Activated T-cell treated with anti-CD3 and anti-CD28 coated beads, Interleukin-2, amount 50 U/mL, for 4 hours (primary cell): ENCODE data around the gene EEIG1. TPM values are rescaled to one million over a fixed set of nuclear protein-coding genes. Genes with fewer than 3 reads are reported as not detected.
A peak's percentile ranks its signal among the peaks of the same experiment; 100 is the strongest.

Experiments
- ATAC-seq, 2 donors: fragments of 200-7000 bp; cut with Tn5 transposase; one replicate each; pipeline ENCODE4 v1.10.0; 2021
- DNase-seq: peaks from one replicate; pipeline ENCODE4 v3.0.0-alpha.2; 2020
- H3K27me3 Mint-ChIP-seq: one replicate; pipeline ENCODE4 v1.8.0; 2021; ENCODE audit warnings: low read depth, mixed read lengths
- H3K36me3 Mint-ChIP-seq: one replicate; pipeline ENCODE4 v1.8.0; 2022; ENCODE audit warnings: mixed read lengths; ENCODE audit not compliant: insufficient read depth
- H3K4me1 Mint-ChIP-seq: one replicate; pipeline ENCODE4 v1.8.0; 2021; ENCODE audit warnings: low read depth, mixed read lengths
- H3K4me3 Mint-ChIP-seq: one replicate; pipeline ENCODE4 v1.8.0; 2021; ENCODE audit warnings: mild to moderate bottlenecking, moderate library complexity, mixed read lengths
- H3K9me3 Mint-ChIP-seq: one replicate; pipeline ENCODE4 v1.8.0; 2021; ENCODE audit warnings: mixed read lengths
- total RNA-seq, 3 donors: library from RNA; stranded (reverse); gene quantifications; one replicate each; pipeline ENCODE4 v1.2.1, GENCODE V29; 2021

The EEIG1 gene
- total RNA-seq, 3 donors from 2014 or later = 75.5 to 87.3 (median 86.0) TPM

- no peak for ATAC-seq
- H3K36me3 Mint-ChIP-seq = no peaks in the 10 kb centered on the region
- no peaks in the 10 kb centered on the region for H3K27me3 Mint-ChIP-seq
- no peak for DNase-seq
- H3K4me1 Mint-ChIP-seq = peaks cover 45% of the 10 kb centered on the region
- H3K9me3 Mint-ChIP-seq = no peaks in the 10 kb centered on the region
- H3K4me3 Mint-ChIP-seq = no peak overlapping the region
These were observed 4.2 kb upstream of the EEIG1 start for GRCh38 chr9:127985011-127985410.

DNA sequence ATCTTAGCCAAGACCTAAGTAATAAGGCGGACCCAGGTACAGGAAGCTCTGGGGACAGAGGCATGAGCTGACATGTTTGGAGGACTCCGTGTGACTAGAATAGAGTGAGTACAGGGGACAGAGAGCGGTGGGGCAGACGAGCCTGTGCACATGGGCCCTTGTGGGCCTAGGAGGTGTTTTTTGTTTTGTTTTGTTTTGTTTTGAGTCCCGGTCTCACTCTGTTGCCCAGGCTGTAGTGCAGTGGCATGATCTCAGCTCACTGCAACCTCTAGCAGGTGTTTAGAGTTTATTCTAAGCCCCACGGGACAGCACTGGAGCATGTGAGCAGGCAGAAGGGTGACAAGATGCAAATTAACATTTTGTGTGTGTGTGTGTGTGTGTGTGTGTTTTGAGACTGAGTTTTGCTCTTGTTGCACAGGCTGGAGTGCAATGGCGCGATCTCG, 3.1 kb upstream of the EEIG1 start:
- no peaks in the 10 kb centered on the region for H3K9me3 Mint-ChIP-seq
- ATAC-seq (no peak), DNase-seq (no peak)
- H3K36me3 Mint-ChIP-seq = no peaks in the 10 kb centered on the region
- peaks cover 44% of the 10 kb centered on the region for H3K4me1 Mint-ChIP-seq
- no peaks in the 10 kb centered on the region for H3K27me3 Mint-ChIP-seq
- H3K4me3 Mint-ChIP-seq = peak overlapping the region; percentile 13

DNA sequence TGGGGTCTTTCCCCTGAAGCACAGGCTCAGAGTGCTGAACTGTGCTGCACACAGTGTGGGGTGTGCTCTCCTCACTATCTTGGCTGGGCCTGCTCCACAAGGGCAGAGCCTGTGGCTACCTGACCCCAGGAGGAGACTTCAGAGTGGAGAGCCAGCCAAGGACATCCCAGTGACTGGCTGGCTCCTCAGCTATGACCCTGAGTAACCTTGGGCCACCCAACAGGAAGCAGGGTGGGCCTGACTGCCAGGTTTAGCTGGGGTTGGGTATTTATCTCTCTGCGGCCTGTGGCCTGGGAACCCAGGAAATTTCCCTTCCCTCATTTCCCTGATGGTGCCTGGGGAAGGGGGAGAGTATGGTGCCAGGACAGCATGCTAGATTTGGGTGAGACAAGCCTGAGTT, 2.1 kb upstream of the EEIG1 start:
- Mint-ChIP-seq H3K4me3 (peak overlapping the region; percentile 0), H3K27me3 (no peaks in the 10 kb centered on the region), H3K36me3 (no peaks in the 10 kb centered on the region), H3K4me1 (peaks cover 45% of the 10 kb centered on the region), H3K9me3 (no peaks in the 10 kb centered on the region)
- DNase-seq (no peak), ATAC-seq (no peak)

GRCh38 chr9:127981559-127982121, 851 bp upstream of the EEIG1 start:
- Mint-ChIP-seq H3K4me1 (peaks cover 48% of the 10 kb centered on the region), H3K9me3 (no peaks in the 10 kb centered on the region), H3K27me3 (no peaks in the 10 kb centered on the region), H3K36me3 (no peaks in the 10 kb centered on the region), H3K4me3 (peak overlapping the region; percentile 86)
- ATAC-seq (no peak), DNase-seq (no peak)

DNA sequence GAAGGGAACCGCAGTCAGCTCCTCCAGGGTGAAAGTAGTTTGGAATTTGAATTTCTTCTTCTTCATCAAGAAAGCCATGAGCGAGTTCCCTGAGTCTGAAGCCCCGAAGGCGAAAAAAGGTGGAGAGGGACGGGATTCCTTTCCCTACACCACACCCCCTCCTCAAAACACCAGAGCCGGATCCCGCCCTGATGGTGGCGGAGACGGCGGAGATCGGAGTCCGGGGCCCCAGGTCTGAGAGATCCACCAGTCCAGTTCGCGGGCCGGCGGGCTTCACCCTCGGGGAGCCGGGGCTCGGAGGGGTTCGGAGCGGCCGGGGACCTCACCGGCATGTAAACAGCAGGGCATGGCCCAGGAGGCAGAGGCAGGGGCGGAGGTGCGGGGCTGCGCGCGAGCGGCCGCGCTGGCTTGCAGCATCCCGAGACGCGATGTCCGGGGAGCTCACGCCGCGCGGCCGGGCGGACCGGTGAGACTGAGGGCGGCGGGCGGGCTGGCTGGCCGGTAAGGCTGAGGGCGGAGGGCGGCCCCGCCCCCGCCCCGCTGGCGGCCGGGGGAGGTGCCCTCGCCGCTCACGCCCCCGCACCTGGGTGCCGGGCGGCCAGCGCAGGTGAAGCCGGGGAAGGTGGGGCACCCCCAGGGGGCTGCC, 606 bp downstream of the EEIG1 start:
- ATAC-seq (peak; percentile 6 to 7), DNase-seq (peak; percentile 50)
- Mint-ChIP-seq H3K9me3 (no peaks in the 10 kb centered on the region), H3K36me3 (no peaks in the 10 kb centered on the region), H3K4me3 (peak overlapping the region; percentile 93), H3K27me3 (no peaks in the 10 kb centered on the region), H3K4me1 (peaks cover 61% of the 10 kb centered on the region)

GRCh38 chr9:127979333-127980059, 1.3 kb downstream of the EEIG1 start:
- Mint-ChIP-seq H3K27me3 (no peaks in the 10 kb centered on the region), H3K9me3 (no peaks in the 10 kb centered on the region), H3K4me1 (peaks cover 63% of the 10 kb centered on the region), H3K36me3 (peaks cover 2% of the 10 kb centered on the region), H3K4me3 (peak overlapping the region; percentile 93)
- no peak for DNase-seq
- no peak for ATAC-seq

DNA sequence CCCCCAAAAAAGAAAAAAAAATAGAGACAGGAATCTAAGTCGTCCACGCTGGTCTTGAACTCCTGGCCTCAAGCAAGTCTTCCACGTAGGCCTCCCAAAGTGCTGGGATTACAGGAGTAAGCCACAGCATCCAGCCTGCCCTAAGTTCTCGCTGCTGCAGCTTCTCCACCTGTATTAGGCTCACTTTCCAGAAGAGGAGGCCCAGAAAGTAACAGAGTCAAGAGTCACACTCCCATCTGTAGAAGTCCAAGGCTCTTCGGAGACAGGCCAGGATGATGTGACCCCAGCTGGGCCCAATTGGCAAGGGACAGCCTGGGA, 1.8 kb downstream of the EEIG1 start:
- Mint-ChIP-seq H3K36me3 (peaks cover 4% of the 10 kb centered on the region), H3K4me3 (peak overlapping the region; percentile 93), H3K27me3 (no peaks in the 10 kb centered on the region), H3K9me3 (no peaks in the 10 kb centered on the region), H3K4me1 (peaks cover 67% of the 10 kb centered on the region)
- ATAC-seq = no peak
- DNase-seq = no peak

DNA sequence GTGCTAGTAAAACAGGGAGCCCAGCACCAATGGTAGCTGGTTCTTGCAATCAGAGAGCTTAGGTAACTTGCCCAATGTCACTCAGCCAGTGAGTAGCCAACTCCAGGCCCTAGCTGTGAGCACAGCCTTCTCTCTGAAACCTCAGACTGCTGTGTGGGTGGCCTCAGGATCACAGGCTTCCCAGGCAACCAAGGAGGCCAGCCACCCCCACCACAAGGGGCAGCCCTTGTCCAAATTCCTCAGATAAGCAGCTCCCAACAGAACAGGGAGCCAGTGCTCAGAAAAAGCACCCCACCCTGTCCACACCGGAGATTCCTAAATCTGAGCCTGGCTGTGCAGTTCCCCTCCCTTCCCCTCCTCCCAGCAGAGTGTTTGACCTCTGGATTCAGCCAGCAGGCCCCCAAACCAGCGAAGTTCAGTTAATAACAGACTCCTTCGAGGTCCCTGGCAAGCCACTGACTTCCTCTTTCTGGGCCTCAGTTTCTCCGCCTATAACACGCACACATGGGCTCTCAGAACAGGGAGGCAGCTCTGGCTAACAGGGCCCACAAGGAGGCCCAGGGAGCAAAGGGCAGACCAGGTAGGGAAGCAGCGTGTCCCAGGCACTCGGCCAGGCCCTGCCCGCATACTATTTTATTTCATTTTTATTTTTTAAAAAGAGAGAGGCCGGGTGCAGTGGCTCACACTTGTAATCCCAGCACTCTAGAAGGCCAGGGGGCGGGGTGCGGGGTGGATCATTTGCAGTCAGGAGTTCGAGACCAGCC, 2.7 kb downstream of the EEIG1 start:
- Mint-ChIP-seq H3K36me3 (peaks cover 4% of the 10 kb centered on the region), H3K9me3 (no peaks in the 10 kb centered on the region), H3K4me1 (peaks cover 67% of the 10 kb centered on the region), H3K4me3 (peak overlapping the region; percentile 93), H3K27me3 (no peaks in the 10 kb centered on the region)
- DNase-seq (no peak), ATAC-seq (no peak)

GRCh38 chr9:127977009-127977883, 3.5 kb downstream of the EEIG1 start:
- Mint-ChIP-seq H3K4me3 (peak overlapping the region; percentile 93), H3K27me3 (no peaks in the 10 kb centered on the region), H3K4me1 (peaks cover 67% of the 10 kb centered on the region), H3K9me3 (no peaks in the 10 kb centered on the region), H3K36me3 (peaks cover 4% of the 10 kb centered on the region)
- no peak for DNase-seq
- ATAC-seq = peak; percentile 5

GRCh38 chr9:127976498-127976897, 4.3 kb downstream of the EEIG1 start:
- H3K27me3 Mint-ChIP-seq = no peaks in the 10 kb centered on the region
- DNase-seq (no peak), ATAC-seq (no peak)
- peaks cover 7% of the 10 kb centered on the region for H3K36me3 Mint-ChIP-seq
- peaks cover 68% of the 10 kb centered on the region for H3K4me1 Mint-ChIP-seq
- peak overlapping the region; percentile 93 for H3K4me3 Mint-ChIP-seq
- no peaks in the 10 kb centered on the region for H3K9me3 Mint-ChIP-seq

DNA sequence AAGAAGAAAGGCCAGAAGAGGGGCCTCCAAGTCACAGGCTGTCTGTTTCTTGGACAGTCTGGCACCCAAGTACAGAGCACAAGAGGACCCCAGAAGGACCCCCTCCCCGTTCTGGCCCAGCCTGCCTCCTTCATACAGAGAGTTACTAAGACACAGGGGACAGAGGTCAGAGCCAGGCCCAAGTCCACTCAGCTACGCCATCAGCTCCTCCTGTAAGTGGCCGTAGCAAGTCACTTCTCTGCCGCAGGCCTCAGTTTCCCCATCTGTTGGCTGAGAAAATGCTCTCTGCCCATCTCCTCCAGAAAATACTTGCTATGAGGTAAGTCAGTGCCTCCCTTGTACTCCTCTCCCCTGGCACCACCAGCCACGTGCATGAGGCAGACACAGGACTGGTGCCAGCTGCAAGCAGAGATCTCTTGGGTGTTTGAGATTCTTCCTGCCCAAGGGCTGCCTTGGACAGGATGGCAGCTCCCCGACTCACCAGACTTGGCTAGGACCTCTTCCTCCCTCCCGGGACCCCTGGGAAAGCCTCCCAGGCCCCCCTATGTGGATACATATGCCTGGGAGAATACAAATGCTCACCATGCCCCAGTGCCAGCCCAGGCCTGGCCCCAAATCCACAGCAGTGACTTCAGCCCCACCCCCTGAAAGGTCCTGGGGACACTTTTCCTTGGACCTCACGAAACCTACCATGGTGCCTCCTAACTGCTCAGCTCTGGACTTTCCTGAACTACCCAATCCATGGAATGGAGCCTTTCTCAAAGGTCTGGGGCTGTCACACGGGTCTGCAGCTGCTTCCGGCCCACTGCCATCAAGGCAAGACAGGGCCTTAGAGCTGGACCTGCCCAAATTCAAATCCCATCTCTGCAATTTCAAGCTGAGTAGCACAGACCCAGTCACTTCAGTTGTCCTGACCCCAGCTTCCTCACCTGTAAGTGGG, 5.1 kb downstream of the EEIG1 start:
- Mint-ChIP-seq H3K27me3 (no peaks in the 10 kb centered on the region), H3K9me3 (no peaks in the 10 kb centered on the region), H3K36me3 (peaks cover 7% of the 10 kb centered on the region), H3K4me1 (peaks cover 72% of the 10 kb centered on the region), H3K4me3 (peak overlapping the region; percentile 93)
- no peak for DNase-seq
- no peak for ATAC-seq

- no peaks in the 10 kb centered on the region for H3K27me3 Mint-ChIP-seq
- peak overlapping the region; percentile 93 for H3K4me3 Mint-ChIP-seq
- peaks cover 80% of the 10 kb centered on the region for H3K4me1 Mint-ChIP-seq
- H3K9me3 Mint-ChIP-seq = no peaks in the 10 kb centered on the region
- no peak for ATAC-seq
- H3K36me3 Mint-ChIP-seq = peaks cover 7% of the 10 kb centered on the region
- no peak for DNase-seq
These were observed 6.0 kb downstream of the EEIG1 start for GRCh38 chr9:127974769-127975261.
